SK-N-MC (cell line): ENCODE data around the gene S100A2.

Source experiments
- EZH2 ChIP-seq: fragments of 200-600 bp; sonication (generic); IDR thresholded peaks from one replicate; pipeline ENCODE4 v1.6.1; 2017; ENCODE audit warnings: antibody characterized with exemption
- POLR2AphosphoS5 ChIP-seq: IDR thresholded peaks from 2 replicates; pipeline ENCODE4 v1.6.1; 2012; ENCODE audit warnings: mild to moderate bottlenecking, low read depth, low read length, borderline replicate concordance

DNA sequence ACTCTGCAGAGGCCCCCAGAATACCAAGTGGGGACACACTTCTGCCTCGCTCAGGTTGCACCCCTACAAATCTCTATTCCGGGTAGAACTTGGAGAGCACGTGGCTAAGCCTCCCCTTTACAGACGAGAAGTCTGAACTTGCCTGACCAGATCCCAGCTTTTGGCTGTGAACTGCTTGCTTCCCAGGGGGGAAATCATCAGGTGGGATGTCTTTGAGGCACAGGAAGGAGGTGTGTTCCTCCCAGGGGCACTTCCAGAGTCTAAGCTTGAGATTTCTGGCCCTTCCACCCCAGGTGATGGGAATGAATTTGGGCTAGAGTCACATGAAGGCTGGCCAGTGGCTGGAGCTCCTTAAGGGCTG lies 15.3 kb downstream of the S100A2 start:
- TF ChIP-seq EZH2 (no peak), POLR2AphosphoS5 (no peak)
